ENCODE measurements around the gene SVIL. TPM values are rescaled to one million over a fixed set of nuclear protein-coding genes. Genes with fewer than 3 reads are reported as not detected.
"Not testable (repeated sequence)": the region's sequence is repeated elsewhere in the genome, so short reads cannot be mapped to it uniquely, and the experiment has no call there.

The SVIL gene
- total RNA-seq, 2 experiments from 2014 or later, result 7.0 to 8.3 TPM

DNA sequence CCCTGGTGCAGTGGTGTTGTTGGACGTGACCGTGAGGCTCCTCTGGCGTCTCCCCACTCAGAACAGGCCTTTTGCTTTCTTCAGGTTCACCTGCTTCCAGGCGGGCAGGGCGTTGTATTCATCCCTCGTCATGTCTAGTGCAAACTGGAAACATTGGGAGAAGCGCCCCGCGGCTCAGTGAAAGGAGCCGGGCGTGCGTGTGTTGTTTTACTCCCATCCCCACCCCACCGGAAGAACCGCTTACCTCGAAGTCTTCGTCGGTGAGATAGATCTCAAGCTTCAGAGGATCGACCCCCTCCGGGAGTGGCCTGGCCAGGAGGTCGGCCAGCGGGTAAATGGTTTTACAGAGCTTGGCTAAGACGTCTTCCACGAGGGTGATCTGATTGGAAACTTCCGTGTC, 176.6 kb downstream of the SVIL start:
- intact Hi-C loops (cut with micrococcal nuclease); H3K4me1 Mint-ChIP-seq (ENCODE audit: low read depth); H3K27ac Mint-ChIP-seq; H3K4me3 Mint-ChIP-seq; H3K27me3 Mint-ChIP-seq (ENCODE audit: low read depth); DNase-seq: not testable (repeated sequence)
- H3K9me3 Mint-ChIP-seq, result peaks cover 12% of the 10 kb centered on the region
- H3K36me3 Mint-ChIP-seq (ENCODE audit: low read depth), result peaks cover 45% of the 10 kb centered on the region
- CTCF ChIA-PET, result interaction anchor here (0.7 to 1.3 kb wide), 2 partner anchors 10 to 60 kb away, joined by 3 to 4 read pairs; no protein-coding TSS in a partner anchor

DNA sequence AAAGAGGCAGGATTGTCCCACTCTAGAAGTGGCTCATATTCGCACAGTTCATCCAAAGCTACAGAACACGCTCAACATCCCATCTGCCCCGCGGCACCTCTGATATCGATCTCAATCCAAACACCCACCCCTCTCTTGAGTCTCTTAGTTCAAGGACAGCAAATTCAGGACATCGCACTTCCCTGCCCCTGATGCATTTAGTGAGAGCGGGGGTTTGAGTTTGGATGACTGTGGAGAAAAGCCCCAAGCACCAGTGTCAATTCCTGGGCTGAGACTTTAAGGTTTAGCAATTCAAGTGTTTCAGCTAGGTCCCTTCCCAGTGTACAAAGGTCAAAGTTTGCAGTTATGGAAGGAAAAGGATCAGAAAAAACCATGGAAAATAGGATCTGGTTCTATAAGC, 179.7 kb downstream of the SVIL start:
- intact Hi-C loops (cut with micrococcal nuclease), result no loop called here
- Mint-ChIP-seq H3K27me3 (ENCODE audit: low read depth) (no peaks in the 10 kb centered on the region), H3K36me3 (ENCODE audit: low read depth) (peaks cover 18% of the 10 kb centered on the region), H3K9me3 (peaks cover 5% of the 10 kb centered on the region), H3K27ac (no peak overlapping the region), H3K4me1 (ENCODE audit: low read depth) (peaks cover 2% of the 10 kb centered on the region), H3K4me3 (no peak overlapping the region)
- DNase-seq, result no peak
- CTCF ChIA-PET, result no interaction called here

GRCh38 chr10:29454250-29454649, 180.5 kb downstream of the SVIL start:
- no peaks in the 10 kb centered on the region for H3K27me3 Mint-ChIP-seq (ENCODE audit: low read depth)
- DNase-seq, result no peak
- H3K9me3 Mint-ChIP-seq, result no peaks in the 10 kb centered on the region
- intact Hi-C loops (cut with micrococcal nuclease), result no loop called here
- CTCF ChIA-PET, result no interaction called here
- H3K4me1 Mint-ChIP-seq (ENCODE audit: low read depth), result peaks cover under 1% of the 10 kb centered on the region
- peaks cover 11% of the 10 kb centered on the region for H3K36me3 Mint-ChIP-seq (ENCODE audit: low read depth)
- H3K4me3 Mint-ChIP-seq, result no peak overlapping the region
- no peak overlapping the region for H3K27ac Mint-ChIP-seq

DNA sequence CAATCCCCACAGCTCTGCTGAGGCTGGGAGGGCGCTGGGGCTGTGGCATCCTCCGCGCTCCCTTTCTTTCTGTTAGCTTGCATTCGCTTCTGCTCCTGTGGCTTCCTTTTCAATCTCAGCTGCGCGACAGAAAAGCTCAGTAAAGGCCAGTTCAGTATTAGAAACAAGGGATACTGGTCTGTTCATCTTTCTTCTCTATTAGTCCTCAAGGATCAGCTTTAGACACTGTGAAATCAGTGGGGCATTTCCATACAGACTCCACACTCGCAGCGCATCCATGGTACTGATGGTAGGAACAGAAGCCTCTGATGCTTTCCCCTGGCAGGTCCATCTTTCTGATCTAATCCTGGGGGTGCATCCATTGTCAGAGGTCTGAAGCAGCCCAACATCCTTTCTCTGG, 182.2 kb downstream of the SVIL start:
- Mint-ChIP-seq H3K9me3 (no peaks in the 10 kb centered on the region), H3K4me1 (ENCODE audit: low read depth) (peaks cover 8% of the 10 kb centered on the region), H3K27ac (no peak overlapping the region), H3K4me3 (no peak overlapping the region), H3K27me3 (ENCODE audit: low read depth) (no peaks in the 10 kb centered on the region), H3K36me3 (ENCODE audit: low read depth) (peaks cover 7% of the 10 kb centered on the region)
- intact Hi-C loops (cut with micrococcal nuclease), result no loop called here
- DNase-seq, result no peak
- CTCF ChIA-PET, result interaction anchor here (0.7 kb wide), 1 partner anchor 1706 kb away, joined by 3 read pairs; no protein-coding TSS in a partner anchor

DNA sequence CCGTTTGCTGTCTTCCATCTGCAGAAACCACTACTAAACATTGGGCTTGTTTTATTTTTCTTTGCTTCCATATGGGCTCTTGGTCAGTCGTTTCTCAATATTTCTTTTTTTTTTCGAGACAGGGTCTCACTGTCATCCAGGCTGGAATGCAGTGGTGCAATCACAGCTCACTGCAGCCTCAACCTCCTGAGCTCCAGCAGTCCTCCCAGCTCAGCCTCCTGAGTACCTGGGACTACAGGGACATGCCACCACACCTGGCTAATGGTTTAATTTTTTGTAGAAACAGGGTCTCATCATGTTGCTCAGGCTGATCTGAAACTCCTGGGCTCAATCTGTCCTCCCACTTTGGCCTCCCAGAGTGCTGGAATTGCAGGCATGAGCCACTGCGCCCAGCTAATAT, 182.8 kb downstream of the SVIL start:
- intact Hi-C loops (cut with micrococcal nuclease), result no loop called here
- Mint-ChIP-seq H3K4me1 (ENCODE audit: low read depth) (peaks cover 9% of the 10 kb centered on the region), H3K27ac (no peak overlapping the region), H3K4me3 (no peak overlapping the region), H3K27me3 (ENCODE audit: low read depth) (no peaks in the 10 kb centered on the region), H3K9me3 (no peaks in the 10 kb centered on the region), H3K36me3 (ENCODE audit: low read depth) (peaks cover 7% of the 10 kb centered on the region)
- CTCF ChIA-PET, result interaction anchor here (0.7 to 4.8 kb wide), 2 partner anchors 66 to 1706 kb away, joined by 3 to 45 read pairs; no protein-coding TSS in a partner anchor
- no peak for DNase-seq

DNA sequence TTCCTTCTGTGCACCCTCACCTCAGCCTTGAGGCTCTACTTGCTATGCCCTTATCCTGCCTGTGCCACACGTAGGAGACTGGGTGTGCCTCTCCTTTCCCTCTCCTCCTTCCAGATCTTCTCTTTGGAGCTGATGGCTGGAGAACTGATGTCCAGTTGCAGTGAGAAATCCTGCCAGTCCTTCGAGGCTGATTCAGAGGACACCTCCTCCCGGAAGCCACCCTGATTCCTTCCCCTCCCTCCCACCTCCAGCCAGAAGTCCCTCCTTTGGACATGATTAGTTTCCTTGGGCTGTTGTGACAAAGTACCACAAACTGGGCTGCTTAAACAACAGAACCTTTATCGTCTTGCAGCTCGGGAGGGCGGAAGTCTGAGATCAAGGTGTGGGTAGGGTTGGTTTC, 184.4 kb downstream of the SVIL start:
- no peak for DNase-seq
- H3K4me1 Mint-ChIP-seq (ENCODE audit: low read depth), result peaks cover 18% of the 10 kb centered on the region
- H3K4me3 Mint-ChIP-seq, result no peak overlapping the region
- H3K27ac Mint-ChIP-seq, result no peak overlapping the region
- H3K9me3 Mint-ChIP-seq, result no peaks in the 10 kb centered on the region
- CTCF ChIA-PET, result interaction anchor here (1.6 to 4.8 kb wide), 3 partner anchors 10 to 74 kb away, joined by 3 to 45 read pairs (median 9); no protein-coding TSS in a partner anchor
- intact Hi-C loops (cut with micrococcal nuclease), result no loop called here
- peaks cover 4% of the 10 kb centered on the region for H3K36me3 Mint-ChIP-seq (ENCODE audit: low read depth)
- no peaks in the 10 kb centered on the region for H3K27me3 Mint-ChIP-seq (ENCODE audit: low read depth)

DNA sequence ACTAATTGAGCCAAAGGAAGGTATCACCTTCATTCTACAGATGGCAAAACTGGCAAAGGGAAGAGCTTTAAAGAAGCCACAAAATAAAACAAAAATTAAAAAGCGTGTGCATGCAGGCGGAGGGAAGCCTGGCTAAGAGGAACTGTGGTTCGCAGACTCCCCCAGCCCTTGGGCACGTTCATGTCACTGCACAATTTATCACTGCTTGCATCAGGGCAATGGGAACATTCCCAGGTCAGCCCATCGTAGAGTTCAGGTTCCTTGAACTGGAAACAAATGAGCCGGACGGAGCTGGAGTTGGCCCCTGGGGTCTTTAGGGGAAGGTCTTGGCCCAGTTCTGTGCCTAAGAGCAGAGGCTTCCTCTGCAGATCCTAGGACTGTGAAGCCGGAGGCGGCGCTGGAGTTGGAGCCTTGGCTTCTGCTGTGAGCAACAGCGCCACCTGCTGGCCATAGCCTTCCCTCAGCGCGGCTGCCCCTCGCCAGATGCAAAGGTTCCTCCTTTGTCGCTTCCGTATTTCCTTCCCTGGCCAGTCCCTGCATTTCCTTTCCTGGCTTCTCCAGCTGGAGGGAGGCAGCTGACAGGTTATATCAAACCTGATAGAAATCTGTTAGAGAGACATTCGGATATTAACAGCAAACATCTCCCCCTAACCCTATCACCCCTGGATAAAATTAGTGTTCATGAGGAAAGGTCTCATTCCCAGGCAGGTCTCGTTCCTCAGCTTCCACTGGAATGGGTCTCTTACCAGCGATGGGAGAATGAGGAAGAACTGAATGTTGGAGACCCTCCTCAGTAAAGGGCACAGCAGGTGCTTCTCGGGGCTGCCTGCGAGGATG, 185.8 kb downstream of the SVIL start:
- H3K4me3 Mint-ChIP-seq, result peak overlapping the region; percentile 4
- not testable (repeated sequence) for H3K27ac Mint-ChIP-seq; H3K27me3 Mint-ChIP-seq (ENCODE audit: low read depth); H3K9me3 Mint-ChIP-seq; H3K36me3 Mint-ChIP-seq (ENCODE audit: low read depth)
- CTCF ChIA-PET, result interaction anchor here (0.6 to 4.8 kb wide), 19 partner anchors 10 to 768 kb away, joined by 3 to 45 read pairs (median 4); no protein-coding TSS in a partner anchor
- H3K4me1 Mint-ChIP-seq (ENCODE audit: low read depth), result peaks cover 18% of the 10 kb centered on the region
- DNase-seq, result peak; percentile 86
- intact Hi-C loops (cut with micrococcal nuclease), result loop anchor here (1.0 to 2.0 kb wide), 4 partner anchors 22 to 142 kb away; no protein-coding TSS in a partner anchor

DNA sequence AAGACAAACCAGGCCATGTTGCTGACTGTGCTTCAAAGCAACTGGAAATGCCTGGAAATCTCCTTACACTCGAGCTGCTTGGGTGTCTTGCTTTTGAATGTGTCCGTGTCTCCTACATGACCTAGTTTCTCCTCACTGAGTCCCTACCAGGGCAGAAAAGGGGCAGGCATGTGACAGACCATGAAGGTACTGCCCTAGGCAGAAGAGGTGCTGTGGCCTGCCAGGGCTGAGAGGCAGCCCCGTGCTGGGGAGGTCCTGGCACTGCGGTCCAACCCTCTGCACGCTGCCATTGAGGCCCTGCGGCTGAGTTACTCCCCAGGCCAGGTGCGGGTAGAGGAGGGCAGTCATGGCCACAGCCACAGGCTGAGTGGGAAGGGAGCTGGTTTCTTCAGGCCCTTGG, 186.6 kb downstream of the SVIL start:
- Mint-ChIP-seq H3K4me3 (no peak overlapping the region), H3K27ac (no peak overlapping the region), H3K36me3 (ENCODE audit: low read depth) (no peaks in the 10 kb centered on the region), H3K4me1 (ENCODE audit: low read depth) (peaks cover 18% of the 10 kb centered on the region), H3K9me3 (no peaks in the 10 kb centered on the region), H3K27me3 (ENCODE audit: low read depth) (no peaks in the 10 kb centered on the region)
- no peak for DNase-seq
- CTCF ChIA-PET, result interaction anchor here (0.9 to 4.8 kb wide), 14 partner anchors 10 to 92 kb away, joined by 3 to 45 read pairs (median 4); no protein-coding TSS in a partner anchor
- intact Hi-C loops (cut with micrococcal nuclease), result loop anchor here (2.0 kb wide), 2 partner anchors 21 to 143 kb away; no protein-coding TSS in a partner anchor

- H3K27ac Mint-ChIP-seq, result no peak overlapping the region
- H3K27me3 Mint-ChIP-seq (ENCODE audit: low read depth), result no peaks in the 10 kb centered on the region
- DNase-seq, result no peak
- intact Hi-C loops (cut with micrococcal nuclease), result loop anchor here (1.0 to 2.0 kb wide), 2 partner anchors 38 to 50 kb away; no protein-coding TSS in a partner anchor
- H3K4me1 Mint-ChIP-seq (ENCODE audit: low read depth), result peaks cover 18% of the 10 kb centered on the region
- CTCF ChIA-PET, result interaction anchor here (0.7 to 1.3 kb wide), 7 partner anchors 21 to 221 kb away, joined by 3 to 5 read pairs (median 3); no protein-coding TSS in a partner anchor
- no peaks in the 10 kb centered on the region for H3K9me3 Mint-ChIP-seq
- H3K4me3 Mint-ChIP-seq, result no peak overlapping the region
- H3K36me3 Mint-ChIP-seq (ENCODE audit: low read depth), result no peaks in the 10 kb centered on the region
Measured at GRCh38 chr10:29446327-29446726, 188.4 kb downstream of the SVIL start.

DNA sequence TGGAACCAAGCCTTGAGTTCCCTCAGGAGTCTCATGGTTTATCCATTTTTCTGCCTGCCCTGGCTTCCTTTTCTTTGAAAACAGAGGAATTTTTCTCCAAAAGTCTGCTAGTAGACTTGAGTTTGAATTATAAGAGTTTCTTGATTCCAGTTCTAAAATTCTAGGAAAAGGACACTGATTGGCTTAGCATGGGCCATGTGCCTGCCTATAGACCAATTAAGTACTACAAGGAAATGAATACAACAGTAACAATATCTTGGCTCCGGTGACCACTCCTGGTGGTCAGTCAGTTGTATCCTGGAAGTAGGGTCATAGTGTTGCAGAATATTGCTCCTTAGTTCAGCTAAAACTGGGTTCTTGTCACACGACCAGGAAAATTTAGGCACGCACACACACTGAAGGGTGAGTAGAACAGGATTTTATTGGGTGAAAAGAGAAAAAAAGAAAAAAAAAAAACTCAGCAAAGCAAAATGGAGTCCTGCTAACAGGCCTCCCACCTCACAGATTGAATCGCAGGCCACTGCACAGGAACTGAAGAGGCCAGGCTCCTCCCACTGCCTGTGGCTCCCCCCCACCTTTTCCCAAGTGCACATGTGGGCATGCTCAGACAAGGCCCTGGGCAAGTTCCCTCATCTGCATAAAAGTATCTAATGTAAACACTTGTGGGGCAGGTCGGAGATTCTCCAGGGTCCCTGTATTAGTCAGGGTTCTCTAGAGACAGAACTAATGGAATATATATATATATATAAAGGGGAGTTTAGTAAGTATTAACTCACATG, 190.8 kb downstream of the SVIL start:
- Mint-ChIP-seq H3K4me3 (no peak overlapping the region), H3K9me3 (peaks cover 5% of the 10 kb centered on the region), H3K27me3 (ENCODE audit: low read depth) (no peaks in the 10 kb centered on the region), H3K27ac (no peak overlapping the region), H3K36me3 (ENCODE audit: low read depth) (peaks cover 5% of the 10 kb centered on the region), H3K4me1 (ENCODE audit: low read depth) (peaks cover 14% of the 10 kb centered on the region)
- intact Hi-C loops (cut with micrococcal nuclease), result loop anchor here (2.0 kb wide), 1 partner anchor 293 kb away; no protein-coding TSS in a partner anchor
- CTCF ChIA-PET, result interaction anchor here (0.7 to 1.2 kb wide), 2 partner anchors 52 to 829 kb away, joined by 3 read pairs; no protein-coding TSS in a partner anchor
- peak; percentile 35 for DNase-seq

DNA sequence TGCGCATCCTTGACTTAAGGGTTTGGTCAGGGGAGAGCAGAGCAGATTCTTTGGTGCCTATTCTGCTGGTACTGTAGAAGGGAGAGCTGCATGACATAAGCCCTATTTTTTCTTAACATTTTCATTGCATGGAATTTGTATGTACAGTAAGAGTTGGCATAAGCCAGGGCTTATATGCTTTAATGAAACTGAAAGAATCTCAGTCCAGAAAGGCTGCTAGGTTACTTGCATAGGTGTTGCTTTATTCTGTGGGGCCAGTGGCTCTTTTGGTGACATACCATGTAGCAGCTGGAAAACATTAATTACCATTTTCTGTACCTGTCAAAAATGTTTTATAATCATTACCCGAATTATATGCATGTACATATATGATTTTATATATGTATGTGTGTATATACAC, 193.8 kb downstream of the SVIL start:
- Mint-ChIP-seq H3K27me3 (ENCODE audit: low read depth) (no peaks in the 10 kb centered on the region), H3K27ac (no peak overlapping the region), H3K9me3 (peaks cover 16% of the 10 kb centered on the region), H3K4me3 (no peak overlapping the region), H3K36me3 (ENCODE audit: low read depth) (peaks cover 19% of the 10 kb centered on the region), H3K4me1 (ENCODE audit: low read depth) (peaks cover 3% of the 10 kb centered on the region)
- no peak for DNase-seq
- intact Hi-C loops (cut with micrococcal nuclease), result no loop called here
- CTCF ChIA-PET, result interaction anchor here (0.6 kb wide), 1 partner anchor 49 kb away, joined by 3 read pairs; no protein-coding TSS in a partner anchor

GRCh38 chr10:29439005-29439404, 195.8 kb downstream of the SVIL start:
- intact Hi-C loops (cut with micrococcal nuclease); H3K4me1 Mint-ChIP-seq (ENCODE audit: low read depth); H3K27ac Mint-ChIP-seq; DNase-seq; H3K27me3 Mint-ChIP-seq (ENCODE audit: low read depth); H3K4me3 Mint-ChIP-seq; CTCF ChIA-PET: not testable (repeated sequence)
- peaks cover 16% of the 10 kb centered on the region for H3K9me3 Mint-ChIP-seq
- peaks cover 27% of the 10 kb centered on the region for H3K36me3 Mint-ChIP-seq (ENCODE audit: low read depth)

All from activated naive CD4-positive, alpha-beta T cell treated with anti-CD3 and anti-CD28 coated beads for 36 hours (primary cell).